Esophagus muscularis mucosa (tissue), 4 donors: ENCODE results near the gene FCHO2.

Experiments
- EP300 ChIP-seq: sonication (generic); formaldehyde crosslinking; IDR thresholded peaks from one replicate; pipeline ENCODE4 v1.6.1; 2017; ENCODE audit warnings: antibody characterized with exemption
- POLR2AphosphoS5 ChIP-seq, 2 donors: sonication (generic); formaldehyde crosslinking; IDR thresholded peaks; one replicate each; pipeline ENCODE4 v1.6.1; 2017; ENCODE audit warnings: antibody characterized with exemption in 2 of 2
- TF ChIP-seq, protein P1 (sequence below), 3 experiments: fragments of 200-600 bp in 2 of 3; fragments of 450-650 bp in 1 of 3; sonication (generic) in 2 of 3; IDR thresholded peaks; one replicate each; pipeline ENCODE4 v1.5.1; 2017 to 2019; ENCODE audit warnings: antibody characterized with exemption in 3 of 3, mild to moderate bottlenecking in 2 of 3, moderate library complexity in 1 of 3

DNA sequence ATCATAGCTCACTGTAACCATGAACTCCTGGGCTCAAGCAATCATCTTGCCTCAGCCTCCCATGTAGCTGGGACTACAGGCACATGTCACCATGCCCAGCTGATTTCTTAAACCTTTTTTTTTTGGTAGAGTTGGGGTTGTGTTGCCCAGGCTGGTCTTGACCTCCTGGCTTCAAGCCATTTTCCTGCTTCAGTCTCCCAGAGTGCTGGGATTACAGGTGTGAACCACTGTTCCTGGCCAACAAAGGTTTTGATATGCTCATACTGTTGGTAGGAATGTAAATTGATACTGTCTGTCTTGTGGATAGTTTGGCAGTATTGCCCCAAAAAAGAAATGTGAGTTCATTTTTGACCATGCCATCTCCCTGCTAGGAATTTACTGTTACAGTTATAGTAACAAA is 87.2 kb downstream of the FCHO2 start:
- TF ChIP-seq EP300 = no peak
- TF ChIP-seq, protein P1, sequence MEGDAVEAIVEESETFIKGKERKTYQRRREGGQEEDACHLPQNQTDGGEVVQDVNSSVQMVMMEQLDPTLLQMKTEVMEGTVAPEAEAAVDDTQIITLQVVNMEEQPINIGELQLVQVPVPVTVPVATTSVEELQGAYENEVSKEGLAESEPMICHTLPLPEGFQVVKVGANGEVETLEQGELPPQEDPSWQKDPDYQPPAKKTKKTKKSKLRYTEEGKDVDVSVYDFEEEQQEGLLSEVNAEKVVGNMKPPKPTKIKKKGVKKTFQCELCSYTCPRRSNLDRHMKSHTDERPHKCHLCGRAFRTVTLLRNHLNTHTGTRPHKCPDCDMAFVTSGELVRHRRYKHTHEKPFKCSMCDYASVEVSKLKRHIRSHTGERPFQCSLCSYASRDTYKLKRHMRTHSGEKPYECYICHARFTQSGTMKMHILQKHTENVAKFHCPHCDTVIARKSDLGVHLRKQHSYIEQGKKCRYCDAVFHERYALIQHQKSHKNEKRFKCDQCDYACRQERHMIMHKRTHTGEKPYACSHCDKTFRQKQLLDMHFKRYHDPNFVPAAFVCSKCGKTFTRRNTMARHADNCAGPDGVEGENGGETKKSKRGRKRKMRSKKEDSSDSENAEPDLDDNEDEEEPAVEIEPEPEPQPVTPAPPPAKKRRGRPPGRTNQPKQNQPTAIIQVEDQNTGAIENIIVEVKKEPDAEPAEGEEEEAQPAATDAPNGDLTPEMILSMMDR (IDR thresholded peaks at IDR 0.05) = no peak
- TF ChIP-seq POLR2AphosphoS5 (IDR thresholded peaks at IDR 0.05) = no peak
